CD4-positive, alpha-beta T cell treated with Interleukin-17A for 4 hours (primary cell): ENCODE results near the gene ZCCHC10.
"Not testable (repeated sequence)": the region's sequence is repeated elsewhere in the genome, so short reads cannot be mapped to it uniquely, and the experiment has no call there.

ENCODE experiments used
- DNase-seq: peaks from one replicate; pipeline ENCODE4 v3.0.0-alpha.2; 2020; ENCODE audit warnings: mixed read lengths

Gene ZCCHC10

DNA sequence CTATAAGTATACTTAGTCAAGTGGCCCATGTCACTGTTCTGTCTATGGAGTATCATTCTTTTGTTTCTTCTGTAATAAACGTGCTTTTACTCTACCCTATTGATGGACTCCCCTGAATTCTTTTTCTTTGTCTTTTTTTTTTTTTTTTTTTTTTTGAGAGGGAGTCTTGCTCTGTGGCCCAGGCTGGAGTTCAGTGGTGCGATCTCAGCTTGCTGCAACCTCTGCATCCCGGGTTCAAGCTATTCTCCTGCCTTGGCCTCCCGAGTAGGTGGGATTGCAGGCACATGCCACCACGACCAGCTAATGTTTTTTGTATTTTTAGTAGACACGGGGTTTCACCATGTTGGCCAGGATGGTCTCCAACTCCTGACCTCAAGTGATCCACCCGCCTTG is 53.9 kb downstream of the ZCCHC10 start:
- DNase-seq, result not testable (repeated sequence)

- DNase-seq, result no peak
Observed at GRCh38 chr5:132971483-132972435, 54.6 kb downstream of the ZCCHC10 start.

- DNase-seq, result no peak
Observed at GRCh38 chr5:132965120-132965519, 61.2 kb downstream of the ZCCHC10 start.

- DNase-seq, result peak; percentile 89
Observed at GRCh38 chr5:132963171-132964104, 62.9 kb downstream of the ZCCHC10 start, which contains the start of gene AFF4. Gene AFF4 (minus strand): TSS chr5:132963634. CDS start chr5:132937189, 26,445 bp downstream.

- no peak for DNase-seq
Observed at GRCh38 chr5:132962429-132963021, 63.8 kb downstream of the ZCCHC10 start.

- DNase-seq, result no peak
Observed at GRCh38 chr5:132961887-132962286, 64.5 kb downstream of the ZCCHC10 start.

GRCh38 chr5:132961123-132961815 is 65.1 kb downstream of the ZCCHC10 start:
- DNase-seq, result not testable (repeated sequence)

- not testable (repeated sequence) for DNase-seq
Observed at GRCh38 chr5:132956166-132956799, 70.1 kb downstream of the ZCCHC10 start.

DNA sequence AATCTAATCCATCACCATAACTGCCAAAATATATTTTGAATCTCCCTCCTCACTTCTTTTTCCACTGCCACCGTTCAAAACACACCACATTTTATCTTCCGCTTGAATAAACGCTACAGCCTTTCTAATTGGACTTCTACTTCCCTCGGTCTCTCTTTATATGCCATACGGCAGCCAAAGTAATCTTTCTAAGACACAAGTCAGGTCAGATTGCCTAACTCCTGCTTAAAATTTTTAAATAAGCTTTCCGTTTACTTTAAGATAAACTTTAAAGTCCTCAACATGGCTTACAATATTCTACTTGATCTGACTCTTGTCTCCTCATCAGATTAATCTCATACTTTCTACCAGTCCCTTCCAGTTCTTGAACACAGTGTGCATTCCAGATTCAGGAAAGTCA is 72.6 kb downstream of the ZCCHC10 start:
- DNase-seq, result no peak

- no peak for DNase-seq
Observed at GRCh38 chr5:132952829-132953228, 73.5 kb downstream of the ZCCHC10 start.

DNA sequence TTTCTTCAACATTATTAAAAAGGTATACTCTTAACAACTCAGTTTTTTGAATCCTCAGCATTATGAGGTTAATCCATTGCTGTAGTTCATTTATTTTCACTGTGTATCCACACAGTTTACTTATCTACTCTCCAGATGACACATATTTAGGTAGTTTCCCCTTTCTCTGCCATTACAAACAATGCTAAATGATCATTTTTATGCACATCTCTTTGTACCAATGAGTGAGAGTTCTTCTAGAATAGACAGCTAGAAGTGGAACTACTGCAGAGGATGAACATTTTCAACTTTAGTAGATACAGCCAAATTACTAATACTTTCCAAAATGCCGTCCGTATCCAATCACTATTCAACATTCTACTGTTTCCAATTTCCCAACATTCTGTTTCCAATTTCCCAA is 74.5 kb downstream of the ZCCHC10 start:
- no peak for DNase-seq

- no peak for DNase-seq
Observed at GRCh38 chr5:132949136-132949535, 77.2 kb downstream of the ZCCHC10 start.

- no peak for DNase-seq
Observed at GRCh38 chr5:132947671-132948070, 78.7 kb downstream of the ZCCHC10 start.
